BLaER1 treated with 17β-estradiol and CSF1 and Interleukin-3, amounts not matched to agents 10 nM and 100 nM (cell line): Measurements from ENCODE around the gene AATK.

Experiments
- H3K27ac ChIP-seq, 11 experiments: shearing (Covaris generic); formaldehyde crosslinking; 2 replicates each; pipeline ENCODE4 v1.8.1; 2022
- H3K27me3 ChIP-seq, 11 experiments: shearing (Covaris generic); formaldehyde crosslinking; 2 replicates each; pipeline ENCODE4 v1.8.1; 2022
- H3K36me3 ChIP-seq, 11 experiments: shearing (Covaris generic); formaldehyde crosslinking; 2 replicates each; pipeline ENCODE4 v1.8.1; 2022
- H3K4me1 ChIP-seq, 10 experiments: shearing (Covaris generic); formaldehyde crosslinking; 2 replicates each; pipeline ENCODE4 v1.8.1; 2022
- H3K4me2 ChIP-seq, 11 experiments: shearing (Covaris generic); formaldehyde crosslinking; 2 replicates each; pipeline ENCODE4 v1.8.1; 2022
- H3K4me3 ChIP-seq, 10 experiments: shearing (Covaris generic); formaldehyde crosslinking; 2 replicates each; pipeline ENCODE4 v1.8.1; 2022
- H3K9ac ChIP-seq, 11 experiments: shearing (Covaris generic); formaldehyde crosslinking; 2 replicates each; pipeline ENCODE4 v1.8.1; 2022
- H3K9me3 ChIP-seq, 11 experiments: shearing (Covaris generic); formaldehyde crosslinking; replicated peaks in 1 of 11; 2 replicates each; pipeline ENCODE4 v1.8.1; 2022
- H4K20me1 ChIP-seq, 11 experiments: shearing (Covaris generic); formaldehyde crosslinking; 2 replicates each; pipeline ENCODE4 v1.8.1; 2022
- Cebpa-rat ChIP-seq, 11 experiments: shearing (Covaris generic); IDR thresholded peaks; 2 replicates each; pipeline ENCODE4 v1.8.1; 2022

The AATK gene

GRCh38 chr17:81160747-81161453, 5.1 kb downstream of the AATK start:
- Histone ChIP-seq H3K4me3 (peak overlapping the region in 5 of 10 experiments; percentile 24 to 64 (median 55); a peak in 9 of 20 replicates), H4K20me1 (peaks cover 0 to 52% (median 16%) of the 10 kb centered on the region in 11 experiments; a peak in 15 of 22 replicates), H3K9ac (peak overlapping the region in 10 of 11 experiments; percentile 37 to 81 (median 52); a peak in 19 of 22 replicates), H3K9me3 (no peaks in the 10 kb centered on the region), H3K4me1 (peaks cover 48 to 62% (median 57%) of the 10 kb centered on the region in 10 experiments), H3K4me2 (peak overlapping the region; percentile 74 to 96 (median 91)), H3K36me3 (no peaks in the 10 kb centered on the region), H3K27me3 (peaks cover 31 to 63% (median 48%) of the 10 kb centered on the region in 11 experiments), H3K27ac (peak overlapping the region in 5 of 11 experiments; percentile 35 to 65 (median 57); a peak in 9 of 22 replicates)
- TF ChIP-seq Cebpa-rat (IDR thresholded peaks at IDR 0.05) = no peak

DNA sequence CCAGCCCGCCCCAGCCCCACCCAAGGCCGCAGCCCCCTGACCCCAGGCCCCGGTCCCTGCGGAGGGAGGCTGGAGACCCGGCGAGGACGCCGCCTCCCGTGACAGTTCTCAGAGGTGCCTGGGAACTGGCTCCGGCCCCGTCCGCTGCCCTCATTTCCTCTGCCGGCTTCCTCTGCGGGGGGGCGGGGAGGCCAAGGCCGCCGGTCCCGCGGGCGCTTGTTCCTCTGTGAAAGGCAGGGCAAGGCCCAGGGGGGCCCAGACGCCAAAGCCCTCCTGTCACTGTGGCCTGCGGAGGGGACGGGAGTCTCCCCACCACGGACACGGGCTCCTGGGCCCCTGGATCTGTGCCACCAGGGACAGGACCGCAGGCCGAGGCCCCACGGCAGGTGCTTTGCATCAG, 5.7 kb downstream of the AATK start:
- H3K36me3 ChIP-seq = no peaks in the 10 kb centered on the region
- H3K27ac ChIP-seq = peak overlapping the region in 5 of 11 experiments; percentile 35 to 65 (median 57); a peak in 9 of 22 replicates
- peak overlapping the region; percentile 74 to 96 (median 91) for H3K4me2 ChIP-seq
- peak overlapping the region in 10 of 11 experiments; percentile 37 to 81 (median 53); a peak in 19 of 22 replicates for H3K9ac ChIP-seq
- TF ChIP-seq Cebpa-rat (IDR thresholded peaks at IDR 0.05) = no peak
- H4K20me1 ChIP-seq = peaks cover 0 to 46% (median 13%) of the 10 kb centered on the region in 11 experiments; a peak in 15 of 22 replicates
- H3K4me1 ChIP-seq = peaks cover 42 to 60% (median 53%) of the 10 kb centered on the region in 10 experiments
- H3K4me3 ChIP-seq = peak overlapping the region in 5 of 10 experiments; percentile 24 to 64 (median 55); a peak in 10 of 20 replicates
- no peaks in the 10 kb centered on the region for H3K9me3 ChIP-seq
- peaks cover 25 to 57% (median 42%) of the 10 kb centered on the region in 11 experiments for H3K27me3 ChIP-seq

GRCh38 chr17:81159611-81160265, 6.3 kb downstream of the AATK start:
- Histone ChIP-seq H3K27ac (peak overlapping the region in 4 of 11 experiments; percentile 50 to 65 (median 60); a peak in 8 of 22 replicates), H3K9ac (peak overlapping the region in 5 of 11 experiments; percentile 49 to 81 (median 65); a peak in 9 of 22 replicates), H3K4me2 (peak overlapping the region; percentile 74 to 96 (median 91)), H3K9me3 (no peaks in the 10 kb centered on the region), H4K20me1 (peaks cover 0 to 40% (median 7%) of the 10 kb centered on the region in 11 experiments; a peak in 13 of 22 replicates), H3K36me3 (no peaks in the 10 kb centered on the region), H3K4me3 (peak overlapping the region in 5 of 10 experiments; percentile 24 to 64 (median 55); a peak in 8 of 20 replicates), H3K27me3 (peaks cover 20 to 52% (median 36%) of the 10 kb centered on the region in 11 experiments), H3K4me1 (peaks cover 37 to 60% (median 48%) of the 10 kb centered on the region in 10 experiments)
- no peak for TF ChIP-seq Cebpa-rat (IDR thresholded peaks at IDR 0.05)

- Histone ChIP-seq H3K27ac (peak overlapping the region in 2 of 11 experiments; percentile 62 to 65; a peak in 2 of 22 replicates), H3K9ac (peak overlapping the region in 3 of 11 experiments; percentile 65 to 81 (median 78); a peak in 5 of 22 replicates), H3K4me1 (peaks cover 34 to 64% (median 45%) of the 10 kb centered on the region in 10 experiments), H3K27me3 (peaks cover 17 to 44% (median 28%) of the 10 kb centered on the region in 11 experiments), H3K36me3 (no peaks in the 10 kb centered on the region), H3K4me2 (peak overlapping the region in 6 of 11 experiments; percentile 91 to 96 (median 94); a peak in 10 of 22 replicates), H3K4me3 (peak overlapping the region in 4 of 10 experiments; percentile 52 to 64 (median 57); a peak in 7 of 20 replicates), H3K9me3 (no peaks in the 10 kb centered on the region), H4K20me1 (peaks cover 0 to 32% (median 0%) of the 10 kb centered on the region in 11 experiments; a peak in 6 of 22 replicates)
- TF ChIP-seq Cebpa-rat (IDR thresholded peaks at IDR 0.05) = no peak
These were observed 7.1 kb downstream of the AATK start for GRCh38 chr17:81158688-81159590.

DNA sequence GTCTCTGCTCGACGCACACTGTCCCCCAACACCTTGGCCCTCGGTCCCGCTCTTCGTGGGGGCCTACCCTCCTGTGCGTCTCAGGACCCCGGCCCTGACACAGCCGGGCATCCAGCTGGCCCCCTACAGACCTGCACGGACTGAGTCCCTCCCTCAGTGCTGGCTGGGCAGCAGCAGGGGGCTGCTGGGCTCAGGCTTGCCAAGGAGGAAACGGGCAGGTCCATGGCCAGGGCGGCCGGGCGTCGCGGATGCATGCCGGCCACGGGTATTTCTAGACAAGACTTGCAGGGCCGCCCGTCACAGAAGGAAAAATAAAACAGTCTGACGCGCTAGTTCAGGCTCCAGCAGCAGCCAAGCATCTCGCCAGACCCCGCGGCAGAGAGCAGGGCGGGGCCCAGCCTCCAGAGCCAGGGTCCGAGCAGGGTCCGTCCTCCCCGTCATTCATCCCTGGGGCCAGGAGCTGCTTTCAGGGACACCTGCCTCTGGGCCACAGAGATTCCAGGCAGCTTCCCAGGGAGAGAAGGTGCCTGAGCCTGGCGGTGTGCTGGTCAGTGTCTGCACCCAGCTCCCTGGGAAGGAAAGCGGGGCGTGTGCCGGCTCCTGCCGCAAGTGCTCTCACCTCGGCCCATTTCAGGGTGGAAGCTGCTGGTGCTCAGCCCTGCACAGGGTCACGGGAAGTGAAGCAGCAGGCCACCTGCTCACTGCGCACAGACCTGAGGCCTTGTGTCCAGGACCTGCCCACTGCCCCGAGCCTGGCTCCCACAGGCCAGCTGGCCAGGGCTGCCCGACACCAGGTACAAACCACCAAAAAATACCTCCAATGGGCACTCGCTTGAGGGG, 8.0 kb downstream of the AATK start:
- H3K4me2 ChIP-seq = peak overlapping the region in 3 of 11 experiments; percentile 91 to 95 (median 92); a peak in 6 of 22 replicates
- peaks cover 38 to 73% (median 47%) of the 10 kb centered on the region in 10 experiments for H3K4me1 ChIP-seq
- H4K20me1 ChIP-seq = peaks cover 0 to 24% (median 0%) of the 10 kb centered on the region in 11 experiments; a peak in 3 of 22 replicates
- no peak for TF ChIP-seq Cebpa-rat (IDR thresholded peaks at IDR 0.05)
- H3K27me3 ChIP-seq = peaks cover 12 to 37% (median 20%) of the 10 kb centered on the region in 11 experiments
- H3K4me3 ChIP-seq = no peak overlapping the region
- H3K9me3 ChIP-seq = no peaks in the 10 kb centered on the region
- peak overlapping the region in 1 of 11 experiments; percentile 26; a peak in 1 of 22 replicates for H3K9ac ChIP-seq
- H3K27ac ChIP-seq = no peak overlapping the region
- no peaks in the 10 kb centered on the region for H3K36me3 ChIP-seq

DNA sequence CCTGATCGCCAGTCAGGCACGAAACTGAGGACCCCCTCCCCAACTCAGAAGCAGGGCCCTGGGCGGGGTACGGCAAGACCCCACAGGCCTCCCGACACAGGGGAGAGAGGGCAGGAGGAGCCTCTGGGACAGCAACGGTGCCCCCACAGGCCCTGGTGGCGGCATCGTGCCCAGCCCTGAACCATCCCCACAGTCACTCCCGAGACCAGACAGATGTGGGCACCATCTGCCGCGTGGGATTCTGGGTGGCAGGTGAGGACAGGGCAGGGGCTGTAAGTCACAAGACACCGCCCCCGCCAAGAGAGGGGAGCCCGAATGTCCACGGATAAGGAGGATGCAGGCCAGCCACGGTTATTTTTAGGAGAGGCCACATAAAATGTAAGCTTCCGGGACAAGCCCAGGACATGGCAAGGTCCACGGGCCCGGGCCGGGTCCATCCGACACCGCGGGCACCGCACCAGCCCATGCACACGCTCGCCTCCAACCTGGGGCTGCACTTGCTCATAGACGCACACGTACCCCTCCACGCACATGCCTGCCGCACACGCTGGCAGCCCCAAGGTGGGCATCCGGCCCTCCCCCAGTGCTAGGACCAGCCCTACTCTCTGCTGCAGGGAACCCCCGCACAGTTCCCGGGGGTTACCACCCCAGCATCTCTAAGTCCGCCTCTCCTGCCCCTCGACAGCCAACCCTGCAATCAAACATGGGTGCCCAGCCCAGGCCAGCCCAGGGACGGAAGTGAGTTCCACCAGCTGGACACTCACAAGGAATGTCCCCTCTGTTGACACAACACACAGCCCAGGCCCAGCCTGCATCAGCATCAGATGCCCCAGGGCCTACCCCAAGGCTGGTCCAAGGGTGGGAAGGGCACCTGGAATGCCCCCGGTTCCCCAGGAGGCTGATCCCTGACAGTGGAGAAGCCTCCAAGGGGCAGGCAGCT, 8.9 kb downstream of the AATK start:
- Histone ChIP-seq H3K4me3 (no peak overlapping the region), H3K27ac (no peak overlapping the region), H3K36me3 (no peaks in the 10 kb centered on the region), H3K27me3 (peaks cover 12 to 28% (median 19%) of the 10 kb centered on the region in 11 experiments), H3K4me1 (peaks cover 43 to 82% (median 51%) of the 10 kb centered on the region in 10 experiments), H4K20me1 (peaks cover 0 to 20% (median 0%) of the 10 kb centered on the region in 11 experiments; a peak in 3 of 22 replicates), H3K9me3 (no peaks in the 10 kb centered on the region), H3K4me2 (peak overlapping the region in 3 of 11 experiments; percentile 91 to 95 (median 92); a peak in 4 of 22 replicates), H3K9ac (peak overlapping the region in 1 of 11 experiments; percentile 26; a peak in 1 of 22 replicates)
- no peak for TF ChIP-seq Cebpa-rat (IDR thresholded peaks at IDR 0.05)
